C4-2B (cell line): ENCODE measurements around the gene MID1.

ENCODE experiments used
- H3K27ac ChIP-seq: fragments of 450-650 bp; 2 replicates; pipeline ENCODE4 v1.5.1; 2017
- ZFX ChIP-seq: fragments of 450-650 bp; IDR thresholded peaks from 2 replicates; pipeline ENCODE4 v1.6.1; 2017
- TF ChIP-seq, protein P1 (sequence below): fragments of 450-650 bp; conservative IDR thresholded peaks from 2 replicates; pipeline ENCODE4 v1.5.1; 2017; ENCODE audit warnings: mild to moderate bottlenecking

Gene MID1

DNA sequence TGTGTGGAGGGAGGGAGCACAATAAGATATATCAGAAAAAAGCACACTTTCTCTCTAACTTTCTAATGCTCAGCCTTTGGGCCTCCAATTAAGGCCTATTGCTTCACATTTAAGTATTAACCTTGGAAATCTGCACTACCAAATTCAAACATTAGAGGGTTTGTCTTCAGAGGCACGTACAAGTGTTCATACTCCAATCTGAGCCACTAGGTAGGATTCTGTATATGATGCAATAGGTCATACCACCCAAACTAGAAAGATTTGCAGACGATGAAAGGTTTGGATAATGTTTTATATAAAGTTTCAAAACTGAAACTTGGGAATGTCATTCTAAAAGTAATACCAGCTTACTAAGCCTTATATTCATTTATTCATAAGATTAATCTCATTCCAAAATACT is 106.4 kb downstream of the MID1 start:
- H3K27ac ChIP-seq = no peak overlapping the region
- TF ChIP-seq ZFX = no peak
- TF ChIP-seq, protein P1, sequence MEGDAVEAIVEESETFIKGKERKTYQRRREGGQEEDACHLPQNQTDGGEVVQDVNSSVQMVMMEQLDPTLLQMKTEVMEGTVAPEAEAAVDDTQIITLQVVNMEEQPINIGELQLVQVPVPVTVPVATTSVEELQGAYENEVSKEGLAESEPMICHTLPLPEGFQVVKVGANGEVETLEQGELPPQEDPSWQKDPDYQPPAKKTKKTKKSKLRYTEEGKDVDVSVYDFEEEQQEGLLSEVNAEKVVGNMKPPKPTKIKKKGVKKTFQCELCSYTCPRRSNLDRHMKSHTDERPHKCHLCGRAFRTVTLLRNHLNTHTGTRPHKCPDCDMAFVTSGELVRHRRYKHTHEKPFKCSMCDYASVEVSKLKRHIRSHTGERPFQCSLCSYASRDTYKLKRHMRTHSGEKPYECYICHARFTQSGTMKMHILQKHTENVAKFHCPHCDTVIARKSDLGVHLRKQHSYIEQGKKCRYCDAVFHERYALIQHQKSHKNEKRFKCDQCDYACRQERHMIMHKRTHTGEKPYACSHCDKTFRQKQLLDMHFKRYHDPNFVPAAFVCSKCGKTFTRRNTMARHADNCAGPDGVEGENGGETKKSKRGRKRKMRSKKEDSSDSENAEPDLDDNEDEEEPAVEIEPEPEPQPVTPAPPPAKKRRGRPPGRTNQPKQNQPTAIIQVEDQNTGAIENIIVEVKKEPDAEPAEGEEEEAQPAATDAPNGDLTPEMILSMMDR = 0 out of 2 replicates have a peak, but pooled peaks have one; percentile 3

DNA sequence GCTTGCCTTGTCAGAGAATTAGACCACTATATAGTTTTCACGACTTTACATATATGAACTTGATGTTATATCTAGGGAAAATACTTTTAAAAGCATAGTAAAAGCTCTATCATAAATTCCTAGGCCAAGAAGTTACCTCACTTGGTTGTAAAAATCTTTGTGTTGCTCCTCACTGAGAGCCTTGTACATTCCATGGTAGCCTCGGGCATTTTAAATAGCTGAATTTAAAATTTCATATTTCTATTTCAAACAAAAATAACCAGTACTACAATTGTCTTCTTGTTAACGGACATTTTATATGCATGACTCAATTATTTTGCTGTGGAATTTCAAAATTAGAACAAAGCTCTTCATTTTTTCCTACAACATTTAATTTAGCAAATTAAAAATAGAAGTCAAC is 107.6 kb downstream of the MID1 start:
- TF ChIP-seq ZFX = no peak
- TF ChIP-seq, protein P1 = no peak
- H3K27ac ChIP-seq = no peak overlapping the region

DNA sequence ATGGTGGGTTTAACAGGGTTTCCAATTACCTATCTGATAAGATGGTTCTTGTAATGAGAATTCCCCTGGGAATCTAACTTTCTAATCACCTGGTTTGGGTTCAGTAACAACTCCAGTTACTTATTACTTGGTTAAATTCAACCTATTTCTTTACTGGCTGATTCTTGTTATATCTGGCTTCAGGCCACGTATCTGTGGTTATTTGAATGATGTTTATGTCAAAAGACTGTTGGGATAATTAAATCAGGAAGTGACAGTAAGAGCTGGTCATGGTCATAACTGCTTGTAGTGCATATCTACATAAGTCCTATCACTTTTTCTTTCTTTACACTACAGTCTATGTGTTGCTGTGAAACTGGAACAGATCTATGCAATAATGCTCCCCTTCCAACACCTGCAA is 108.1 kb downstream of the MID1 start:
- H3K27ac ChIP-seq = no peak overlapping the region
- no peak for TF ChIP-seq ZFX
- TF ChIP-seq, protein P1 = no peak

DNA sequence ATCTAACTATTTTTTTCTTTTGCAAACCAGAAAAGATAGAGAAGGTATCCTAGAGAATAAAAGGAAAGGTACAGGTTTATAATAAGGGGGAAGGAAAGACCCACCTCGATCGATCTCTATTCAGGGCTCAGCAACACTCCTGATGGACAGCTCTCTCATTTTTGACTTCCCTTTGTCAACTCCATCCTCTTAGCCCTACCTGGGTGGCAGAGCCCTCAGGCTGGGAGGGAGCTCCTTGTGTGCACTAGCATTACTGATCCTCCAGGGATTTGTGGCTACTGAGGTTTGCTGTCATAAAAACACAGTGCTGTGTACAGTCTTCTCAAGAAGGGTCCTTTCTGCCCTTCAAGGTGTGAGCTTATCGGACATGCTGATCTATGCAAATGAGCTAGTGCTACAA is 111.0 kb downstream of the MID1 start:
- TF ChIP-seq ZFX = no peak
- TF ChIP-seq, protein P1 = no peak
- no peak overlapping the region for H3K27ac ChIP-seq

DNA sequence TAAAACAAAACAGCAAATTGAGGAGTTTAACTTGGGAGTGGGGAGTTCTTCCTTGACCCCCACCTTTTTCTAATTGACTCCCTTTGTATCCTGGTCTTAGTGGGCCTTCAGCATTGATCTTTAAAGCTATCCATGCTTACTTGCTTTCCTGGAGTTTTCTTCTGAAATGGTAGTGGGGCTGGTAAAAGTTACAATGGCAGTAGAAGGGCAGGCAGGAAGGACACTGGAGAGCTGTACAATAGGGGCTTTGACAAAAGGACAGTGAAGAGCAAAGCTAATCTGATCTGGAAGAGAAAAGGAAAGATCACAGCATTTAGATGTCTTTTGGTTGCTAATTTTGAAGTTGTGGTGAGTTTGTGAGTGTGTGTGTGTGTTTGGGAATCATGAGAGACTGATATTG is 111.5 kb downstream of the MID1 start:
- no peak overlapping the region for H3K27ac ChIP-seq
- TF ChIP-seq, protein P1 = no peak
- TF ChIP-seq ZFX = no peak

DNA sequence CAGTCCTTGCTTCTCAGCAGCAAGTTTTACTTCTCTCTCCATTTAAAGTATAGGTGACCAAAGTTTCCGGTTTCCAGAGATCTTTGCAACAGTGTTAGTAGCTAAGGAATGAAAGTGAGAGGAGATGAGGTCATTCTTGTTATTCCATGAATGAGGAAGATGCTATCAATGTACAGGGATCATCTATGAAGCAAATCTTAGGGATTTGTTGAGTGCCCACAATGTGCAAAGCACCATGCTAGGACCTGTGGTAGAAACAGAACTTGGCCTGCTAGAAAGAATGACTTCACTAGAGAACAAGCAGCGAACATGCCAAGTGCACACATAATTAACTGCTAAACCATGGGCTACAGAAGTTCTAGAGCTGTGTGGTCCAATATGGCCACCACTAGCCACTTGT is 112.5 kb downstream of the MID1 start:
- H3K27ac ChIP-seq = no peak overlapping the region
- TF ChIP-seq, protein P1 = no peak
- TF ChIP-seq ZFX = no peak

DNA sequence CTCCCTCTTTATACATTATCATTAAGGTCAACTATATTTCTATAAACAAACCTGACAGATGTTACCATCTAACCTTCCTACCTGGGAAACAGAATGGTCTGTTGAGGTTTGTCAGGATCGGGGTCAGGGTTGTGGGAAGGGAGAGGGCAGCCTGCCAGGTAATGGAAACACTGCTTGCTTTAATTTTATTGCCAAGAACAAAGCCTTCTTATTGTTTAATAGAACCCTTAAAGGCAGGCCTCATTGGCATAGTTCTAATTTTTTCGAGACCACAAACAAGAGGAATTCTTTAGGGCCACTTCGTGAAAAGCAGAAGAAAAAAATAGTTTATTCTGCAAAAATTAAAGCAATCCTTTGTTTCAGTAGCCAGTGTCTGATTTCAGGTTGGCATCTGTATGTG is 113.2 kb downstream of the MID1 start:
- no peak for TF ChIP-seq ZFX
- TF ChIP-seq, protein P1 = no peak
- no peak overlapping the region for H3K27ac ChIP-seq
